HEK293 (cell line): ENCODE data around the gene LCA5L.

Experiments used
- CTCF ChIA-PET: fragments of 350-600 bp; formaldehyde crosslinking; extraction: SDS; loops from one replicate; lab custom pipeline; 2021; ENCODE audit warnings: antibody characterized with exemption; lab: Yijun Ruan, JAX
- POLR2A ChIA-PET: fragments of 300-600 bp; formaldehyde crosslinking; extraction: SDS; loops from one replicate; lab custom pipeline; 2020; ENCODE audit warnings: antibody characterized with exemption, inconsistent platforms; lab: Yijun Ruan, JAX
- H3K27ac ChIP-seq: fragments of 200-500 bp; sonication (Bioruptor generic); 2 replicates; pipeline ENCODE4 v1.5.1; 2014; ENCODE audit warnings: low read depth, low read length, control low read depth, inconsistent platforms; ENCODE audit errors: extremely low read depth
- H3K36me3 ChIP-seq, 2 experiments: fragments of 200-500 bp in 1 of 2; sonication (Bioruptor generic) in 1 of 2; 1 replicate in 1 of 2; 2 replicates in 1 of 2; pipeline ENCODE4 v1.5.1; 2014 to 2017; ENCODE audit warnings: inconsistent platforms in 2 of 2, low read length in 2 of 2; ENCODE audit not compliant: control insufficient read depth in 2 of 2, insufficient read depth in 1 of 2
- H3K4me1 ChIP-seq: fragments of 200-500 bp; sonication (Bioruptor generic); 2 replicates; pipeline ENCODE4 v1.5.1; 2014; ENCODE audit warnings: mild to moderate bottlenecking, low read length, inconsistent platforms; ENCODE audit not compliant: control insufficient read depth, insufficient read depth
- H3K4me3 ChIP-seq: 2 replicates; pipeline ENCODE4 v1.5.1; 2011; ENCODE audit warnings: low read depth, mild to moderate bottlenecking, control low read depth, low read length, moderate library complexity
- H3K9me3 ChIP-seq: fragments of 200-500 bp; sonication (Bioruptor generic); 2 replicates; pipeline ENCODE4 v1.5.1; 2014; ENCODE audit warnings: low read depth, low read length, inconsistent platforms; ENCODE audit not compliant: control insufficient read depth, insufficient read depth
- BCL6B ChIP-seq: fragments of 450-650 bp; formaldehyde crosslinking; IDR thresholded peaks from 2 replicates; pipeline ENCODE4 v1.5.1; 2017; ENCODE audit warnings: missing biosample characterization, missing genetic modification characterization
- MZF1 ChIP-seq: fragments of 450-650 bp; formaldehyde crosslinking; IDR thresholded peaks from 2 replicates; pipeline ENCODE4 v1.5.1; 2017; ENCODE audit warnings: missing biosample characterization, missing genetic modification characterization, borderline replicate concordance
- OSR2 ChIP-seq: fragments of 450-650 bp; formaldehyde crosslinking; IDR thresholded peaks from 2 replicates; pipeline ENCODE4 v1.5.1; 2016; ENCODE audit warnings: missing biosample characterization, missing genetic modification characterization
- ZBTB1 ChIP-seq: fragments of 450-650 bp; formaldehyde crosslinking; IDR thresholded peaks from 2 replicates; pipeline ENCODE4 v1.5.1; 2016; ENCODE audit warnings: missing biosample characterization, missing genetic modification characterization
- ZBTB20 ChIP-seq: fragments of 450-650 bp; formaldehyde crosslinking; IDR thresholded peaks from 2 replicates; pipeline ENCODE4 v1.5.1; 2016; ENCODE audit warnings: missing biosample characterization, missing genetic modification characterization
- ZBTB8A ChIP-seq: fragments of 450-650 bp; formaldehyde crosslinking; IDR thresholded peaks from 2 replicates; pipeline ENCODE4 v1.5.1; 2016; ENCODE audit warnings: missing biosample characterization, missing genetic modification characterization
- ZNF433 ChIP-seq: fragments of 450-650 bp; formaldehyde crosslinking; IDR thresholded peaks from 2 replicates; pipeline ENCODE4 v1.5.1; 2016; ENCODE audit warnings: missing biosample characterization, missing genetic modification characterization, low read depth
- ZNF521 ChIP-seq: fragments of 450-650 bp; formaldehyde crosslinking; IDR thresholded peaks from 2 replicates; pipeline ENCODE4 v1.5.1; 2017; ENCODE audit warnings: missing biosample characterization, mild to moderate bottlenecking, missing genetic modification characterization
- ZNF549 ChIP-seq: fragments of 450-650 bp; IDR thresholded peaks from 2 replicates; pipeline ENCODE4 v1.5.1; 2018; ENCODE audit warnings: missing biosample characterization, missing genetic modification characterization, mild to moderate bottlenecking, inconsistent platforms, moderate library complexity
- ZNF843 ChIP-seq: fragments of 450-650 bp; formaldehyde crosslinking; IDR thresholded peaks from 2 replicates; pipeline ENCODE4 v1.5.1; 2016; ENCODE audit warnings: missing biosample characterization, missing genetic modification characterization

The LCA5L gene

GRCh38 chr21:39359382-39359781 is 86.2 kb downstream of the LCA5L start:
- Histone ChIP-seq H3K36me3 (no peaks in the 10 kb centered on the region), H3K9me3 (no peaks in the 10 kb centered on the region), H3K4me1 (no peaks in the 10 kb centered on the region), H3K4me3 (no peak overlapping the region), H3K27ac (no peak overlapping the region)
- ChIA-PET POLR2A (interaction anchor here (2.1 kb wide), 1 partner anchor 10 kb away, joined by 5 read pairs; no protein-coding TSS in a partner anchor), CTCF (no interaction called here)
- TF ChIP-seq BCL6B (tag by site-specific recombination) (no peak), ZNF549 (tag by site-specific recombination) (no peak), MZF1 (tag by site-specific recombination) (no peak), ZNF843 (tag by site-specific recombination) (no peak), ZBTB20 (tag by site-specific recombination) (no peak), ZNF433 (no peak), ZBTB1 (no peak), OSR2 (tag by site-specific recombination) (no peak), ZBTB8A (tag by site-specific recombination) (no peak), ZNF521 (tag by site-specific recombination) (no peak)
